DOHH2 (cell line): ENCODE results near the gene CES3.
"Not testable (repeated sequence)": the region's sequence is repeated elsewhere in the genome, so short reads cannot be mapped to it uniquely, and the experiment has no call there.

Experiments used
- H3F3A ChIP-seq: fragments of 200-600 bp; sonication (generic), shearing (Covaris generic); 2 replicates; pipeline ENCODE4 v1.6.0; 2016; ENCODE audit warnings: antibody characterized with exemption, mild to moderate bottlenecking; ENCODE audit not compliant: control insufficient read depth, insufficient read depth
- H3K27ac ChIP-seq: fragments of 200-600 bp; sonication (generic); 2 replicates; pipeline ENCODE4 v1.5.1; 2014; ENCODE audit warnings: low read depth, mild to moderate bottlenecking, low read length, moderate library complexity
- H3K27me3 ChIP-seq: fragments of 200-600 bp; sonication (generic); 2 replicates; pipeline ENCODE4 v1.6.1; 2014; ENCODE audit warnings: mild to moderate bottlenecking, low read length, mixed read lengths; ENCODE audit not compliant: control insufficient read depth
- H3K36me3 ChIP-seq: fragments of 200-600 bp; sonication (generic); 2 replicates; pipeline ENCODE4 v1.6.1; 2014; ENCODE audit warnings: mild to moderate bottlenecking, low read length, moderate library complexity, mixed read lengths; ENCODE audit not compliant: control insufficient read depth
- H3K4me1 ChIP-seq: fragments of 200-600 bp; sonication (generic); 2 replicates; pipeline ENCODE4 v1.6.1; 2014; ENCODE audit warnings: mild to moderate bottlenecking, low read length, mixed read lengths; ENCODE audit not compliant: control insufficient read depth
- H3K4me2 ChIP-seq: fragments of 200-600 bp; sonication (generic); 2 replicates; pipeline ENCODE4 v1.6.0; 2014; ENCODE audit warnings: mild to moderate bottlenecking, low read length, moderate library complexity
- H3K4me3 ChIP-seq: fragments of 200-600 bp; sonication (generic); 2 replicates; pipeline ENCODE4 v1.5.1; 2014; ENCODE audit warnings: mild to moderate bottlenecking, low read length, mixed read lengths
- H3K79me2 ChIP-seq: fragments of 200-600 bp; sonication (generic); 2 replicates; pipeline ENCODE4 v1.6.1; 2014; ENCODE audit warnings: mild to moderate bottlenecking, low read length, mixed read lengths; ENCODE audit not compliant: control insufficient read depth
- H3K9me2 ChIP-seq: fragments of 200-600 bp; sonication (generic); replicated peaks from 2 replicates; pipeline ENCODE4 v1.6.1; 2014; ENCODE audit warnings: mild to moderate bottlenecking, low read length, mixed read lengths; ENCODE audit not compliant: control insufficient read depth
- H3K9me3 ChIP-seq: fragments of 200-600 bp; sonication (generic); 2 replicates; pipeline ENCODE4 v1.6.1; 2014; ENCODE audit warnings: antibody characterized with exemption, low read length, mixed read lengths; ENCODE audit not compliant: control insufficient read depth, insufficient read depth
- H4K20me1 ChIP-seq: fragments of 200-600 bp; sonication (generic); 2 replicates; pipeline ENCODE4 v1.6.0; 2014; ENCODE audit warnings: low read depth, mild to moderate bottlenecking, antibody characterized with exemption, low read length, moderate library complexity; ENCODE audit not compliant: control insufficient read depth, insufficient read depth
- EZH2phosphoT487 ChIP-seq: fragments of 200-600 bp; sonication (generic); IDR thresholded peaks from 2 replicates; pipeline ENCODE4 v1.6.1; 2017; ENCODE audit warnings: borderline replicate concordance, mild to moderate bottlenecking, antibody characterized with exemption, low read length, moderate library complexity, mixed read lengths
- TF ChIP-seq, protein P1 (sequence below): fragments of 200-600 bp; sonication (generic); IDR thresholded peaks from one replicate; pipeline ENCODE4 v1.5.1; 2014; ENCODE audit warnings: antibody characterized with exemption, mild to moderate bottlenecking, low read depth, low read length; ENCODE audit not compliant: poor library complexity, severe bottlenecking

Gene CES3

DNA sequence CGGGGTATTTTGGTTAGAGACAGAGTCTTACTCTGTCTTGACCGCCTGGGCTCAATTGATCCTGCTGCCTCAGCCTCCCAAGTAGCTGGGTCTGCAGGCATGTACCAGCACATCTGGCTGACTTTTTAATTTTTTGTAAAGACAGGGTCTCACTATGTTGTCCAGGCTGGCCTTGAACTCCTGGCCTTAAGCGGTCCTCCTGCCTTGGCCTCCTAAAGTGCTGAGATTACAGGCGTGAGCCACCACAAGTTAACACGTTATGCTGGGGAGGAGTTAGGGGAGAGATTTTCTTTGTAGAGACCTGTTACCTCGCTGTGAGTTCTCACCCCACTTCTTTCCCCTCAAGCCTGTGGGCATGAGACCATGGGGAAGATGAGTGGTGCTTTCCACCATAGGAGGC, 25.5 kb downstream of the CES3 start:
- Histone ChIP-seq H3K4me1 (no peaks in the 10 kb centered on the region), H3K79me2 (no peaks in the 10 kb centered on the region), H3K27ac (no peak overlapping the region), H3F3A (no peaks in the 10 kb centered on the region), H3K36me3 (no peaks in the 10 kb centered on the region), H3K9me2 (no peaks in the 10 kb centered on the region), H4K20me1 (no peaks in the 10 kb centered on the region), H3K27me3 (no peaks in the 10 kb centered on the region; the same call in 1 of the 2 replicates), H3K4me3 (no peak overlapping the region), H3K4me2 (no peak overlapping the region), H3K9me3 (no peaks in the 10 kb centered on the region)
- TF ChIP-seq, protein P1, sequence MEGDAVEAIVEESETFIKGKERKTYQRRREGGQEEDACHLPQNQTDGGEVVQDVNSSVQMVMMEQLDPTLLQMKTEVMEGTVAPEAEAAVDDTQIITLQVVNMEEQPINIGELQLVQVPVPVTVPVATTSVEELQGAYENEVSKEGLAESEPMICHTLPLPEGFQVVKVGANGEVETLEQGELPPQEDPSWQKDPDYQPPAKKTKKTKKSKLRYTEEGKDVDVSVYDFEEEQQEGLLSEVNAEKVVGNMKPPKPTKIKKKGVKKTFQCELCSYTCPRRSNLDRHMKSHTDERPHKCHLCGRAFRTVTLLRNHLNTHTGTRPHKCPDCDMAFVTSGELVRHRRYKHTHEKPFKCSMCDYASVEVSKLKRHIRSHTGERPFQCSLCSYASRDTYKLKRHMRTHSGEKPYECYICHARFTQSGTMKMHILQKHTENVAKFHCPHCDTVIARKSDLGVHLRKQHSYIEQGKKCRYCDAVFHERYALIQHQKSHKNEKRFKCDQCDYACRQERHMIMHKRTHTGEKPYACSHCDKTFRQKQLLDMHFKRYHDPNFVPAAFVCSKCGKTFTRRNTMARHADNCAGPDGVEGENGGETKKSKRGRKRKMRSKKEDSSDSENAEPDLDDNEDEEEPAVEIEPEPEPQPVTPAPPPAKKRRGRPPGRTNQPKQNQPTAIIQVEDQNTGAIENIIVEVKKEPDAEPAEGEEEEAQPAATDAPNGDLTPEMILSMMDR = no peak
- no peak for TF ChIP-seq EZH2phosphoT487

DNA sequence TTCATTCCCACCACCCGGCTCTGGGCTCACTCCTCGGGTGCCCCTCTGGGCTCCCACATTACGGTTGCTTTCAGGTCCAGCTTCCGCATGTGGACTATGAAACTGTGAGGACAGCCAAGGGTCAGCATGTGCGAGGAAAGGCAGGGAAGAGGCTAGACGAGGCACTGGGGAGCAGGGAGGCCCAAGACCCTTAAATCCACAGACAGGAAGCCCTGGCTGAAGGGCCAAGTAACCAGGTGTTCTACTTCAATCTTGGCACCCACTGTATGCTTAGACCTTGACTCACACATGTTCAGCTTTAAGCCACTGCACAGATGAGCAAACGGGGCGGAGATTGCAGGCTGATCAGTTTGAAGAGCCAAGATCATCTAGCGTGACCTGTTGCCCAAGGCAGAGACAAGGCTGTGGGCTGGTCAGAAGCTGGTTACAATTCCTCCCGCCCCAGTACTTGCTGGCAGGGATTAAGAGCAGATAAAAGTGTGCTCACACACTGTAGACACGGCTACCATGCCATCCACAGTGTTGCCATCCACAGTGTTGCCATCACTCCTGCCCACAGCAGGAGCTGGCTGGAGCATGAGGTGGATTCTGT, 27.2 kb downstream of the CES3 start, which contains the start of gene CES4A:
Gene CES4A (plus strand): TSS at position 393 of the 592 bp plus-strand sequence. CDS start 184 bp downstream, at position 577.
- Histone ChIP-seq H3K79me2 (no peaks in the 10 kb centered on the region), H3F3A (no peaks in the 10 kb centered on the region), H3K27ac (no peak within 1 kb of the TSS), H3K36me3 (no peaks in the 10 kb centered on the region), H3K4me2 (no peak within 1 kb of the TSS), H3K4me3 (no peak within 1 kb of the TSS), H3K9me2 (no peaks in the 10 kb centered on the region), H3K4me1 (no peaks in the 10 kb centered on the region), H3K27me3 (no peaks in the 10 kb centered on the region; the same call in 1 of the 2 replicates), H4K20me1 (no peaks in the 10 kb centered on the region), H3K9me3 (no peaks in the 10 kb centered on the region)
- no peak for TF ChIP-seq EZH2phosphoT487
- TF ChIP-seq, protein P1 = no peak

DNA sequence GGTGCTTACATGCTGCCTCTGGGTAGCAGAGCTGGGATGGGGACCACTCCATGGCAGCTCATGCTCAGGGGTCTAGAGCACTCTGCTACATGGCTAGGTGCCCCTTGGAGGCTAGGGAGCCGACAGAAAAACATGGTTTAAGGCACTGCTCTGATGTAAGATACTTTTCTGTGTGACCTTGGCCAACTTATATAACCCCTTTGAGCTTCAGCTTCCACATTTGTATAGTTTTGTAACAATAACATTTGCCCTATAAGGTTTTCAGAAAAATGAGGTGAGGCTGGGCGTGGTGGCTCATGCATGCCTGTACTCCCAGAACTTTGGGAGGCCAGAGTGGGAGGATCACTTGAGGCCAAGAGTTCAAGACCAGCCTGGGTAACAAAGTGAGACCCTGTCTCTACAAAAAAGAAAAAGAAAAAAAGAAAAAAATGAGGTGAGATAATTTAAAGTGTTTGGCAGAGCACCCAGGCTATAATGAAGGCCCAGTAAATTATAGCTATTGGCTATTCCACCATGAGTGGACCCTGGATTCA, 30.5 kb downstream of the CES3 start:
- H3K27me3 ChIP-seq = no peaks in the 10 kb centered on the region; the same call in 1 of the 2 replicates
- no peak overlapping the region for H3K27ac ChIP-seq
- H3K9me3 ChIP-seq = no peaks in the 10 kb centered on the region
- H3K9me2 ChIP-seq = no peaks in the 10 kb centered on the region
- no peaks in the 10 kb centered on the region for H3K36me3 ChIP-seq
- H3K4me1 ChIP-seq = no peaks in the 10 kb centered on the region
- H3K4me2 ChIP-seq = no peak overlapping the region
- H3F3A ChIP-seq = no peaks in the 10 kb centered on the region
- TF ChIP-seq, protein P1 = no peak
- TF ChIP-seq EZH2phosphoT487 = no peak
- H4K20me1 ChIP-seq = no peaks in the 10 kb centered on the region
- H3K79me2 ChIP-seq = no peaks in the 10 kb centered on the region
- H3K4me3 ChIP-seq = no peak overlapping the region

DNA sequence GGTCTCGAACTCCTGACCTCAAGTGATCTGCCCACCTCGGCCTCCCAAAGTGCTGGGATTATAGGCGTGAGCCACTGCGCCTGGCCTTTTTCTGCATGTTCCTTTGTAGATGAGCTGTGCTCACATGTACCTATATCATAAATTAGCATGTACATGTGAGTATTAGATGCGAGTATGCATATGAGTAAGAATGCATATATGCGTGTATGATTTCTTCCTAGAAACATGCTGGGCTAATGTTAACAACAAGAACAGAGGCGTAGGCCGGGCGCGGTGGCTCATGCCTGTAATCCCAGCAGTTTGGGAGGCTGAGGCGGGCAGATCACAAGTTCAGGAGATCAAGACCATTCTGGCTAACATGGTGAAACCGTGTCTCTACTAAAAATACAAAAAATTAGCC, 32.5 kb downstream of the CES3 start:
- H3K27me3 ChIP-seq, H3K79me2 ChIP-seq, H3K9me2 ChIP-seq, H3K9me3 ChIP-seq, H3K27ac ChIP-seq, H3F3A ChIP-seq, H4K20me1 ChIP-seq, H3K4me3 ChIP-seq, H3K36me3 ChIP-seq, H3K4me1 ChIP-seq, H3K4me2 ChIP-seq: not testable (repeated sequence)
